Astrocyte (in vitro differentiated cells and primary cell): ENCODE results near the gene ZFP1. TPM values are rescaled to one million over a fixed set of nuclear protein-coding genes. Genes with fewer than 3 reads are reported as not detected.

Experiments used
- DNase-seq: peaks from one replicate; pipeline ENCODE4 v3.0.0-alpha.2; 2010; ENCODE audit warnings: low read depth
- FAIRE-seq: peaks from 2 replicates; lab custom pipeline; 2011; peaks lifted over from hg19 to GRCh38; lab: Jason Lieb, UNC
- H2AFZ ChIP-seq: 2 replicates; pipeline ENCODE4 v1.6.0; 2012; ENCODE audit warnings: low read depth, low read length, inconsistent platforms
- H3K27ac ChIP-seq: 2 replicates; pipeline ENCODE4 v1.5.1; 2011; ENCODE audit warnings: low read depth, low read length, inconsistent platforms
- H3K27me3 ChIP-seq: 2 replicates; pipeline ENCODE4 v1.6.0; 2011; ENCODE audit warnings: low read length, inconsistent platforms; ENCODE audit not compliant: insufficient read depth
- H3K36me3 ChIP-seq: 2 replicates; pipeline ENCODE4 v1.5.1; 2011; ENCODE audit warnings: low read length, inconsistent platforms; ENCODE audit not compliant: insufficient read depth
- H3K4me1 ChIP-seq: 2 replicates; pipeline ENCODE4 v1.5.1; 2011; ENCODE audit warnings: low read length, inconsistent platforms; ENCODE audit not compliant: insufficient read depth
- H3K4me2 ChIP-seq: 2 replicates; pipeline ENCODE4 v1.6.0; 2012; ENCODE audit warnings: low read length, inconsistent platforms
- H3K4me3 ChIP-seq: 2 replicates; pipeline ENCODE4 v1.5.1; 2011; ENCODE audit warnings: low read depth, mild to moderate bottlenecking, low read length, inconsistent platforms; ENCODE audit not compliant: insufficient read depth
- H3K79me2 ChIP-seq: 2 replicates; pipeline ENCODE4 v1.6.0; 2012; ENCODE audit warnings: mild to moderate bottlenecking, low read length, inconsistent platforms; ENCODE audit not compliant: insufficient read depth
- H3K9ac ChIP-seq: 2 replicates; pipeline ENCODE4 v1.6.0; 2012; ENCODE audit warnings: mild to moderate bottlenecking, low read length, inconsistent platforms
- H3K9me3 ChIP-seq: 2 replicates; pipeline ENCODE4 v1.5.1; 2012; ENCODE audit warnings: low read depth, mild to moderate bottlenecking, low read length, inconsistent platforms; ENCODE audit not compliant: insufficient read depth
- H4K20me1 ChIP-seq: 2 replicates; pipeline ENCODE4 v1.6.0; 2012; ENCODE audit warnings: low read length, inconsistent platforms; ENCODE audit not compliant: insufficient read depth
- H3K27ac Mint-ChIP-seq: one replicate; pipeline ENCODE4 v1.8.0; 2021; ENCODE audit warnings: mild to moderate bottlenecking, mixed read lengths; ENCODE audit not compliant: unreplicated experiment
- H3K27me3 Mint-ChIP-seq: one replicate; pipeline ENCODE4 v1.8.0; 2021; ENCODE audit warnings: low read depth, mixed read lengths; ENCODE audit not compliant: unreplicated experiment
- H3K36me3 Mint-ChIP-seq: one replicate; pipeline ENCODE4 v1.8.0; 2021; ENCODE audit warnings: low read depth, mixed read lengths; ENCODE audit not compliant: unreplicated experiment
- H3K4me1 Mint-ChIP-seq: one replicate; pipeline ENCODE4 v1.8.0; 2021; ENCODE audit warnings: low read depth, mixed read lengths; ENCODE audit not compliant: unreplicated experiment
- H3K4me3 Mint-ChIP-seq: one replicate; pipeline ENCODE4 v1.8.0; 2021; ENCODE audit warnings: mild to moderate bottlenecking, moderate library complexity, mixed read lengths; ENCODE audit not compliant: unreplicated experiment
- H3K9me3 Mint-ChIP-seq: one replicate; pipeline ENCODE4 v1.8.0; 2021; ENCODE audit warnings: mild to moderate bottlenecking, mixed read lengths; ENCODE audit not compliant: unreplicated experiment
- EZH2 ChIP-seq: IDR thresholded peaks from 2 replicates; pipeline ENCODE4 v1.6.1; 2012; ENCODE audit warnings: mild to moderate bottlenecking, low read length, inconsistent platforms; ENCODE audit not compliant: insufficient read depth
- total RNA-seq: library from RNA; stranded (reverse); gene quantifications from 2 replicates; pipeline ENCODE4 v1.2.1, GENCODE V29; 2021
- TF ChIP-seq, protein P1 (sequence below): IDR thresholded peaks from 2 replicates; pipeline ENCODE4 v1.5.1; 2011; ENCODE audit warnings: low read depth, mild to moderate bottlenecking, inconsistent platforms, low read length, moderate library complexity; ENCODE audit not compliant: insufficient read depth

The ZFP1 gene
- total RNA-seq, 1 donor from 2014 or later: 8.2 TPM

DNA sequence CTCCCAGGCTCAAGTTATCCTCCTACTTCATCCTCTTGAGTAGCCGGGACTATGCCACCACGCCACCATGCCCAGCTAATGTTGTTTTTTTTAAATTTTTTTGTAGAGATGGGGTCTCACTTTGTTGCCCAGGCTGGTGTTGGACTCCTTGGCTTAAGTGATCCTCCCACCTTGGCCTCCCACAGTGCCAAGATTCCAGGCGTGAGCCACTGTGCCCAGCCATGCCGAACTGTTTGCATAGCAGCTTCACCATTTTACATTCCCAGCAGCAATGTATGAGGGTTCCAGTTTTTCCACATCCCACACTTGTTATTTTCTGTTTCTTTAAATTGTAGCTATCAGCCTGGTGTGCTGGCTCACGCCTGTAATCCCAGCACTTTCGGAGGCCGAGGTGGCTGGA is 68.3 kb downstream of the ZFP1 start:
- no peak overlapping the region for H3K27ac ChIP-seq
- no peaks in the 10 kb centered on the region for H3K4me1 ChIP-seq
- no peaks in the 10 kb centered on the region for H3K79me2 ChIP-seq
- H3K9me3 ChIP-seq: no peaks in the 10 kb centered on the region
- Mint-ChIP-seq H3K27me3 (peaks cover 9% of the 10 kb centered on the region), H3K36me3 (no peaks in the 10 kb centered on the region), H3K4me1 (peaks cover 2% of the 10 kb centered on the region), H3K27ac (no peak overlapping the region), H3K4me3 (no peak overlapping the region), H3K9me3 (no peaks in the 10 kb centered on the region)
- no peak overlapping the region for H2AFZ ChIP-seq
- no peaks in the 10 kb centered on the region for H3K36me3 ChIP-seq
- H3K4me2 ChIP-seq: no peak overlapping the region
- H4K20me1 ChIP-seq: no peaks in the 10 kb centered on the region
- H3K27me3 ChIP-seq: no peaks in the 10 kb centered on the region
- FAIRE-seq (no peak), DNase-seq (no peak)
- no peak overlapping the region for H3K4me3 ChIP-seq
- TF ChIP-seq EZH2: no peak
- TF ChIP-seq, protein P1, sequence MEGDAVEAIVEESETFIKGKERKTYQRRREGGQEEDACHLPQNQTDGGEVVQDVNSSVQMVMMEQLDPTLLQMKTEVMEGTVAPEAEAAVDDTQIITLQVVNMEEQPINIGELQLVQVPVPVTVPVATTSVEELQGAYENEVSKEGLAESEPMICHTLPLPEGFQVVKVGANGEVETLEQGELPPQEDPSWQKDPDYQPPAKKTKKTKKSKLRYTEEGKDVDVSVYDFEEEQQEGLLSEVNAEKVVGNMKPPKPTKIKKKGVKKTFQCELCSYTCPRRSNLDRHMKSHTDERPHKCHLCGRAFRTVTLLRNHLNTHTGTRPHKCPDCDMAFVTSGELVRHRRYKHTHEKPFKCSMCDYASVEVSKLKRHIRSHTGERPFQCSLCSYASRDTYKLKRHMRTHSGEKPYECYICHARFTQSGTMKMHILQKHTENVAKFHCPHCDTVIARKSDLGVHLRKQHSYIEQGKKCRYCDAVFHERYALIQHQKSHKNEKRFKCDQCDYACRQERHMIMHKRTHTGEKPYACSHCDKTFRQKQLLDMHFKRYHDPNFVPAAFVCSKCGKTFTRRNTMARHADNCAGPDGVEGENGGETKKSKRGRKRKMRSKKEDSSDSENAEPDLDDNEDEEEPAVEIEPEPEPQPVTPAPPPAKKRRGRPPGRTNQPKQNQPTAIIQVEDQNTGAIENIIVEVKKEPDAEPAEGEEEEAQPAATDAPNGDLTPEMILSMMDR: no peak
- H3K9ac ChIP-seq: no peak overlapping the region

DNA sequence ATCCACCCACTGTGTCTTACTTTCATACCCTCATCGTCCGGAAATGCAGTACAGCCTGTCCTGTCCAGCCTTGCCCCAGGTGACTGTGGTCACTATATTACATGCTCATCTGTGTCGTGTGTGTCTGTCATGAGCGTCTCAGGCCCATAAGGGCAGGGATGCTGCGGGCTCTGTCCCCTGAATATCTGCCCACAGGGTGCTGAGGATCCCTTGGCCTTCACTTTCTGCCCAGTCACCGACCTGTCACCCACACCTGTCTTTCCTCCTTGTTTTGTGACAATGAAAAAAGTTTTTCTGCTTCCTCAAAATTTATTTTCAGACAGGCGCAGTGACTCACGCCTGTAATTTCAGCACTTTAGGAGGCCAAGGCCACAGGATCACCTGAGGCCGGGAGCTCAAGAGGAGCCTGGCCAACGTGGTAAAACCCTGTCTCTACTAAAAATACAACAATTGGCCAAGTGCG is 69.1 kb downstream of the ZFP1 start:
- no peak for FAIRE-seq
- Mint-ChIP-seq H3K4me3 (no peak overlapping the region), H3K36me3 (peaks cover 4% of the 10 kb centered on the region), H3K4me1 (peaks cover 2% of the 10 kb centered on the region), H3K27ac (no peak overlapping the region), H3K9me3 (no peaks in the 10 kb centered on the region), H3K27me3 (peaks cover 7% of the 10 kb centered on the region)
- Histone ChIP-seq H3K27me3 (no peaks in the 10 kb centered on the region), H3K9ac (no peak overlapping the region), H3K27ac (no peak overlapping the region), H3K4me2 (no peak overlapping the region), H3K79me2 (no peaks in the 10 kb centered on the region), H4K20me1 (no peaks in the 10 kb centered on the region), H3K36me3 (no peaks in the 10 kb centered on the region), H3K4me1 (no peaks in the 10 kb centered on the region), H3K9me3 (no peaks in the 10 kb centered on the region), H2AFZ (no peak overlapping the region), H3K4me3 (no peak overlapping the region)
- TF ChIP-seq, protein P1: no peak
- TF ChIP-seq EZH2: no peak
- DNase-seq: no peak

DNA sequence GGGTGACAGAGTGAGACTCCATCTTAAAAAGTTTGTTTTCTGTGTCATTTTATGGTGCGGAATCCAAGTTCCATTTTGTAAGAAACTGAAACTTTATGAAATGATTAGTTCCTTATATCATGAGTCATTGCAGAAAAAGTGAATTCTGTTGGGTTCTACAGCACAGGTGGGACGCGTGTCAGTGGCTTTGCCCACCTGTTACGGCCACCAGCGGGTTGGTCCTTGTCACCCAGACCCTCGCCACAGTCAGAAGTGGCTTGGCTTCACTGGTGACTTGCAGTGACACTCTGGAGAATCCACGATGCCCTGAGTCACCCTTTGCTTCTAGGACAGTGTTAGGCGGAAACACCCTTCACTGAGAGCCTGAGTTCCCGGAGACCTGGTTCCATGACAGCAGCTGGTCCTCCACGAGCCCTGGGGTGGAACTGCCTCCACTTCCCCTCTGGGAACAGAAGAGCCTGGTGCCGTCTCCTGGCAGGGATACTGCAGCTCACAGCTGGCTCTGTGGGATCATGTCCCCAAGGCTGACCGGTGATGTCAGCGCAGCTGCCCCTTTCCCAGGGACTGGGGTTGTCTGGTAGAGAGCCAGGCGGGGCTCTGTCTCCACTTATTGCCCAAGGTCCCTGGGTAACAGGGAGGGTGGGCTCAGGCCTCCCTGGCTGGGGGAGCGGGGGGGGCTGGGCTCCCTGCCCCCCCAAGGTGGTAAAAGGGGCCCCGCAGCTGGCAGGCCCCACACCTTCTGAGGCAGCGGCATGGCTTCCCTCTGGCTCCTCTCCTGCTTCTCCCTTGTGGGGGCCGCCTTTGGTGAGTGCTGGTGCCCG is 70.1 kb downstream of the ZFP1 start, which contains the start of gene CTRB1:
TSS of gene CTRB1 (plus strand) at position 733 of the 821 bp plus-strand sequence. CDS start at position 753, 20 bp downstream.
- H3K4me2 ChIP-seq: no peak within 1 kb of the TSS
- no peak within 1 kb of the TSS for H3K4me3 ChIP-seq
- no peaks in the 10 kb centered on the region for H3K9me3 ChIP-seq
- Mint-ChIP-seq H3K36me3 (peaks cover 4% of the 10 kb centered on the region), H3K9me3 (no peaks in the 10 kb centered on the region), H3K4me1 (peaks cover 2% of the 10 kb centered on the region), H3K27ac (peak within 1 kb of the TSS; percentile 47), H3K27me3 (peaks cover 5% of the 10 kb centered on the region), H3K4me3 (no peak within 1 kb of the TSS)
- H3K4me1 ChIP-seq: no peaks in the 10 kb centered on the region
- no peak within 1 kb of the TSS for H3K9ac ChIP-seq
- no peaks in the 10 kb centered on the region for H4K20me1 ChIP-seq
- H2AFZ ChIP-seq: no peak within 1 kb of the TSS
- FAIRE-seq: no peak
- no peaks in the 10 kb centered on the region for H3K36me3 ChIP-seq
- no peaks in the 10 kb centered on the region for H3K79me2 ChIP-seq
- no peaks in the 10 kb centered on the region for H3K27me3 ChIP-seq
- DNase-seq: no peak
- H3K27ac ChIP-seq: no peak within 1 kb of the TSS
- TF ChIP-seq EZH2: no peak
- TF ChIP-seq, protein P1: no peak
